NB4 (cell line): ENCODE measurements around the gene KRT6A.

Experiments used
- CTCF ChIP-seq: IDR thresholded peaks from one replicate; pipeline ENCODE4 v1.5.1; 2012; ENCODE audit warnings: low read depth, low read length
- POLR2A ChIP-seq: IDR thresholded peaks from 2 replicates; pipeline ENCODE4 v1.6.1; 2011; ENCODE audit warnings: mild to moderate bottlenecking; ENCODE audit not compliant: insufficient read length; ENCODE audit errors: extremely low read depth

GRCh38 chr12:52502877-52503276 lies 9.8 kb upstream of the KRT6A start:
- TF ChIP-seq CTCF (no peak), POLR2A (no peak)
